Fibroblast of skin of scalp (primary cell): Measurements from ENCODE around the gene LMO7.
A peak's percentile ranks its signal among the peaks of the same experiment; 100 is the strongest.
"Not testable (repeated sequence)": the region's sequence is repeated elsewhere in the genome, so short reads cannot be mapped to it uniquely, and the experiment has no call there.

ENCODE experiments used
- DNase-seq: peaks from one replicate; pipeline ENCODE4 v3.0.0-alpha.2; 2013

Gene LMO7

GRCh38 chr13:75648446-75648845 is 12.3 kb downstream of the LMO7 start:
- DNase-seq, result no peak

- peak; percentile 53 for DNase-seq
Measured at GRCh38 chr13:75651013-75651412, 14.9 kb downstream of the LMO7 start.

GRCh38 chr13:75652726-75653125 is 16.6 kb downstream of the LMO7 start:
- no peak for DNase-seq

- peak; percentile 68 for DNase-seq
Measured at GRCh38 chr13:75656425-75656989, 20.4 kb downstream of the LMO7 start.

GRCh38 chr13:75657111-75657510 is 21.0 kb downstream of the LMO7 start:
- peak; percentile 53 for DNase-seq

GRCh38 chr13:75660694-75661093 is 24.6 kb downstream of the LMO7 start:
- DNase-seq, result no peak

GRCh38 chr13:75661443-75661842 is 25.3 kb downstream of the LMO7 start:
- no peak for DNase-seq

GRCh38 chr13:75666646-75667351 is 30.7 kb downstream of the LMO7 start:
- peak; percentile 59 for DNase-seq

GRCh38 chr13:75669706-75670105 is 33.6 kb downstream of the LMO7 start:
- DNase-seq, result no peak

GRCh38 chr13:75670496-75670895 is 34.4 kb downstream of the LMO7 start:
- no peak for DNase-seq

- peak; percentile 48 for DNase-seq
Measured at GRCh38 chr13:75675421-75675820, 39.3 kb downstream of the LMO7 start.

- DNase-seq, result no peak
Measured at GRCh38 chr13:75679459-75679858, 43.3 kb downstream of the LMO7 start.

GRCh38 chr13:75680251-75680650 is 44.1 kb downstream of the LMO7 start:
- DNase-seq, result peak; percentile 55

- DNase-seq, result no peak
Measured at GRCh38 chr13:75682326-75682725, 46.2 kb downstream of the LMO7 start.

- DNase-seq, result peak; percentile 88
Measured at GRCh38 chr13:75685239-75685697, 49.1 kb downstream of the LMO7 start.

GRCh38 chr13:75687150-75687763 is 51.1 kb downstream of the LMO7 start:
- peak; percentile 60 for DNase-seq

- no peak for DNase-seq
Measured at GRCh38 chr13:75689686-75690085, 53.6 kb downstream of the LMO7 start.

GRCh38 chr13:75690607-75691006 is 54.5 kb downstream of the LMO7 start:
- DNase-seq, result no peak

- no peak for DNase-seq
Measured at GRCh38 chr13:75691183-75691582, 55.1 kb downstream of the LMO7 start.

- DNase-seq, result no peak
Measured at GRCh38 chr13:75693227-75693626, 57.1 kb downstream of the LMO7 start.

- no peak for DNase-seq
Measured at GRCh38 chr13:75694722-75695121, 58.6 kb downstream of the LMO7 start.

- DNase-seq, result peak; percentile 71
Measured at GRCh38 chr13:75695908-75696307, 59.8 kb downstream of the LMO7 start.

- DNase-seq, result no peak
Measured at GRCh38 chr13:75699062-75699461, 62.9 kb downstream of the LMO7 start.

GRCh38 chr13:75699717-75700116 is 63.6 kb downstream of the LMO7 start:
- DNase-seq, result not testable (repeated sequence)
